HepG2 (cell line): ENCODE data around the gene AGBL1. TPM values are rescaled to one million over a fixed set of nuclear protein-coding genes. Genes with fewer than 3 reads are reported as not detected.

Experiments
- ATAC-seq: fragments of 200-7000 bp; cut with Tn5 transposase; 3 replicates; pipeline ENCODE4 v1.9.1; 2020; ENCODE audit warnings: mild to moderate bottlenecking, moderate library complexity
- BruUV-seq: library from RNA; stranded (reverse); fragments of 400-500 nt; replicated peaks from 2 replicates; lab custom pipeline; 2021; lab: Mats Ljungman, UMichigan
- CTCF ChIA-PET: fragments of 300-600 bp; formaldehyde crosslinking; extraction: SDS; loops from one replicate; lab custom pipeline; 2021; ENCODE audit warnings: low total read pairs, inconsistent platforms, low intra/inter-chr PET ratio; lab: Yijun Ruan, JAX
- POLR2A ChIA-PET: fragments of 350-600 bp; sonication (Branson Sonifier 250); formaldehyde crosslinking; loops from one replicate; lab custom pipeline; 2020; ENCODE audit warnings: antibody characterized with exemption, inconsistent platforms; lab: Yijun Ruan, JAX
- DNase-seq: peaks from one replicate; pipeline ENCODE4 v3.0.0-alpha.2; 2015; ENCODE audit warnings: low spot score
- FAIRE-seq: peaks from 3 replicates; lab custom pipeline; 2011; peaks lifted over from hg19 to GRCh38; lab: Jason Lieb, UNC
- H2AFZ ChIP-seq: one replicate; pipeline ENCODE4 v1.6.1; 2011; ENCODE audit warnings: low read length, inconsistent platforms
- H3K27ac ChIP-seq: fragments of 300-600 bp; 3 replicates; pipeline ENCODE4 v1.8.0; 2011; ENCODE audit warnings: mixed run types, mild to moderate bottlenecking, mixed read lengths, low read length, inconsistent platforms; ENCODE audit not compliant: insufficient read depth; ENCODE audit errors: extremely low read length
- H3K27me3 ChIP-seq, 2 experiments: fragments of 200-600 bp in 1 of 2; 2 replicates in 1 of 2; 3 replicates in 1 of 2; pipeline versions ENCODE4 v1.6.0 to v1.8.0; 2011; ENCODE audit warnings: low read length in 2 of 2, mild to moderate bottlenecking in 2 of 2, moderate library complexity in 2 of 2, inconsistent platforms in 1 of 2; ENCODE audit not compliant: insufficient read depth in 2 of 2, control insufficient read depth in 1 of 2
- H3K36me3 ChIP-seq, 2 experiments: fragments of 200-600 bp in 1 of 2; replicated peaks in 1 of 2; 2 replicates in 1 of 2; 3 replicates in 1 of 2; pipeline versions ENCODE4 v1.5.1 to v1.8.0; 2011; ENCODE audit warnings: low read length in 2 of 2, inconsistent platforms in 1 of 2; ENCODE audit not compliant: insufficient read depth in 2 of 2, control insufficient read depth in 1 of 2
- H3K4me1 ChIP-seq: 2 replicates; pipeline ENCODE4 v1.5.1; 2012; ENCODE audit warnings: low read length, inconsistent platforms; ENCODE audit not compliant: insufficient read depth
- H3K4me2 ChIP-seq: 2 replicates; pipeline ENCODE4 v1.6.0; 2011; ENCODE audit warnings: low read depth, low read length, inconsistent platforms
- H3K4me3 ChIP-seq, 3 experiments: fragments of 200-600 bp in 1 of 3; sonication (generic), shearing (Covaris generic) in 1 of 3; replicated peaks in 1 of 3; 2 replicates each; pipeline ENCODE4 v1.5.1; 2011 to 2016; ENCODE audit warnings: low read length in 3 of 3, inconsistent platforms in 2 of 3, low read depth in 2 of 3, mild to moderate bottlenecking in 2 of 3, control low read depth in 1 of 3, mixed read lengths in 1 of 3; ENCODE audit not compliant: insufficient read depth in 1 of 3
- H3K79me2 ChIP-seq: one replicate; pipeline ENCODE4 v1.6.1; 2011; ENCODE audit warnings: low read length, inconsistent platforms; ENCODE audit not compliant: insufficient read depth
- H3K9ac ChIP-seq: 2 replicates; pipeline ENCODE4 v1.6.0; 2011; ENCODE audit warnings: mild to moderate bottlenecking, low read depth, low read length, inconsistent platforms; ENCODE audit not compliant: insufficient read depth
- H3K9me3 ChIP-seq: 2 replicates; pipeline ENCODE4 v1.5.1; 2012; ENCODE audit warnings: mild to moderate bottlenecking, low read length
- H4K20me1 ChIP-seq: 2 replicates; pipeline ENCODE4 v1.6.0; 2011; ENCODE audit warnings: inconsistent platforms, mild to moderate bottlenecking, low read length, moderate library complexity; ENCODE audit not compliant: insufficient read depth
- HMG20A ChIP-seq: IDR thresholded peaks from 2 replicates; pipeline ENCODE4 v1.6.1; 2016; ENCODE audit warnings: borderline replicate concordance
- IRF1 ChIP-seq: sonication (generic); formaldehyde crosslinking; IDR thresholded peaks from 2 replicates; pipeline ENCODE4 v1.4.0; 2020; ENCODE audit warnings: low read depth, mild to moderate bottlenecking, missing genetic modification reagents
- JUNB ChIP-seq: sonication (generic); formaldehyde crosslinking; IDR thresholded peaks from 2 replicates; pipeline ENCODE4 v1.8.0; 2022; ENCODE audit warnings: missing genetic modification reagents, mild to moderate bottlenecking, borderline replicate concordance
- KLF9 ChIP-seq: IDR thresholded peaks from 2 replicates; pipeline ENCODE4 v1.6.1; 2016; ENCODE audit warnings: low read depth
- MAZ ChIP-seq, 2 experiments: sonication (generic) in 1 of 2; formaldehyde crosslinking in 1 of 2; IDR thresholded peaks; 2 replicates each; pipeline versions ENCODE4 v1.5.0 to v1.6.1; 2012 to 2020; ENCODE audit warnings: low read depth in 2 of 2, mild to moderate bottlenecking in 2 of 2, borderline replicate concordance in 1 of 2, improper control_type of control experiment in 1 of 2, low read length in 1 of 2, missing genetic modification reagents in 1 of 2, moderate library complexity in 1 of 2
- MTF1 ChIP-seq: sonication (generic); formaldehyde crosslinking; IDR thresholded peaks from 2 replicates; pipeline ENCODE4 v1.5.0; 2020; ENCODE audit warnings: missing genetic modification reagents
- NONO ChIP-seq, 2 experiments: fragments of 450-650 bp in 1 of 2; sonication (generic) in 1 of 2; formaldehyde crosslinking in 1 of 2; IDR thresholded peaks in 1 of 2; conservative IDR thresholded peaks in 1 of 2; 2 replicates each; pipeline versions ENCODE4 v1.6.1 to v1.8.0; 2017 to 2022; ENCODE audit warnings: mild to moderate bottlenecking in 1 of 2, missing genetic modification reagents in 1 of 2, moderate library complexity in 1 of 2
- PCBP1 ChIP-seq: fragments of 200-400 bp; formaldehyde crosslinking; IDR thresholded peaks from 2 replicates; pipeline ENCODE4 v1.6.1; 2017; ENCODE audit warnings: mild to moderate bottlenecking, low read depth, low read length, borderline replicate concordance
- PHB2 ChIP-seq: fragments of 450-650 bp; IDR thresholded peaks from 2 replicates; pipeline ENCODE4 v1.6.1; 2018; ENCODE audit not compliant: partially characterized antibody
- RFX1 ChIP-seq: fragments of 450-650 bp; IDR thresholded peaks from 2 replicates; pipeline ENCODE4 v1.6.1; 2017
- TSC22D2 ChIP-seq: sonication (generic); formaldehyde crosslinking; IDR thresholded peaks from 2 replicates; pipeline ENCODE4 v1.5.1; 2020; ENCODE audit warnings: missing genetic modification reagents, mild to moderate bottlenecking, borderline replicate concordance
- ZNF24 ChIP-seq: fragments of 450-650 bp; IDR thresholded peaks from 2 replicates; pipeline ENCODE4 v1.6.1; 2017; ENCODE audit warnings: antibody characterized with exemption, mild to moderate bottlenecking
- ZNF367 ChIP-seq: sonication (generic); formaldehyde crosslinking; IDR thresholded peaks from 2 replicates; pipeline ENCODE4 v1.4.0; 2020; ENCODE audit warnings: missing genetic modification reagents, borderline replicate concordance
- ZNF432 ChIP-seq: sonication (generic); formaldehyde crosslinking; IDR thresholded peaks from 2 replicates; pipeline ENCODE4 v1.5.0; 2020; ENCODE audit warnings: missing genetic modification reagents, mild to moderate bottlenecking, borderline replicate concordance
- ZNF44 ChIP-seq: sonication (generic); formaldehyde crosslinking; IDR thresholded peaks from 2 replicates; pipeline ENCODE4 v1.5.1; 2020; ENCODE audit warnings: mild to moderate bottlenecking, missing genetic modification reagents
- ZNF574 ChIP-seq: sonication (generic); formaldehyde crosslinking; IDR thresholded peaks from 2 replicates; pipeline ENCODE4 v1.4.0; 2020; ENCODE audit warnings: missing genetic modification reagents
- ZNF678 ChIP-seq: sonication (generic); formaldehyde crosslinking; IDR thresholded peaks from 2 replicates; pipeline ENCODE4 v1.4.0; 2020; ENCODE audit warnings: mild to moderate bottlenecking, missing genetic modification reagents
- ZNF713 ChIP-seq: sonication (generic); formaldehyde crosslinking; IDR thresholded peaks from 2 replicates; pipeline ENCODE4 v1.4.0; 2020; ENCODE audit warnings: mild to moderate bottlenecking, missing genetic modification reagents
- ZSCAN25 ChIP-seq: sonication (generic); formaldehyde crosslinking; IDR thresholded peaks from 2 replicates; pipeline ENCODE4 v1.8.0; 2022; ENCODE audit warnings: mild to moderate bottlenecking, missing genetic modification reagents
- ZSCAN9 ChIP-seq: IDR thresholded peaks from 2 replicates; pipeline ENCODE4 v1.6.1; 2016; ENCODE audit warnings: borderline replicate concordance
- WGBS: methylation state at CpG from one replicate; pipeline ENCODE4 v1.1.6; 2017; ENCODE audit warnings: low lambda C conversion rate; 5-methylcytosine and 5-hydroxymethylcytosine counted together
- in situ Hi-C: cut with HindIII; loops from 2 replicates; pipeline ENCODE4 v1.10.0; 2017; ENCODE audit warnings: low pct_unique_long_range_greater_than_20kb; ENCODE audit not compliant: extremely low pct_ligation_motif_present
- intact Hi-C: fragments of 100-400 bp; cut with micrococcal nuclease; formaldehyde crosslinking; loops from one replicate; pipeline ENCODE4 v1.10.0; 2022; ENCODE audit not compliant: unreplicated experiment
- polyA plus RNA-seq, 8 experiments: library from polyadenylated mRNA; depleted of rRNA in 3 of 8; stranded (reverse) in 7 of 8; unstranded in 1 of 8; fragments of >200 nt; fragmentation: Illumina TruSeq in 4 of 8; extraction: Trizol in 4 of 8; gene quantifications; 2 replicates each; pipeline versions ENCODE4 v1.2.1 to v1.2.3, GENCODE V29; 2011 to 2016; ENCODE audit warnings: low read depth in 4 of 8, missing spikeins in 1 of 8, mixed read lengths in 1 of 8; ENCODE audit not compliant: insufficient read depth in 1 of 8
- total RNA-seq, 5 experiments: library from RNA; depleted of rRNA; stranded (reverse); fragments of >200 nt; fragmentation: Illumina TruSeq; extraction: Trizol; gene quantifications; 2 replicates each; pipeline ENCODE4 v1.2.3, GENCODE V29; 2016; ENCODE audit warnings: low read depth in 1 of 5

AGBL1 gene
- total and polyA plus RNA-seq, 2 of the 13 experiments (the other 11 are each of a cell fraction or from before 2014, with no cell fraction given), result 0.01 TPM; not detected in 1

- TF ChIP-seq RFX1 (no peak), ZNF574 (CRISPR knock-in tag) (no peak), ZNF678 (no peak), ZNF713 (CRISPR knock-in tag) (no peak), IRF1 (no peak), NONO (IDR thresholded peaks at IDR 0.05) (no peak), NONO (CRISPR knock-in tag; conservative IDR thresholded peaks at IDR 0.05) (no peak), PCBP1 (no peak), ZNF367 (CRISPR knock-in tag) (no peak), ZSCAN9 (no peak), MTF1 (CRISPR knock-in tag) (no peak), JUNB (no peak), TSC22D2 (CRISPR knock-in tag) (no peak), ZNF24 (no peak), ZNF432 (CRISPR knock-in tag) (no peak), PHB2 (no peak), MAZ (IDR thresholded peaks at IDR 0.05; ENCODE audit: borderline replicate concordance, low read depth, low read length) (no peak), MAZ (CRISPR knock-in tag; IDR thresholded peaks at IDR 0.05; ENCODE audit: low read depth) (no peak), ZSCAN25 (CRISPR knock-in tag) (no peak), KLF9 (no peak), ZNF44 (CRISPR knock-in tag) (no peak), HMG20A (CRISPR knock-in tag) (no peak)
- TF ChIP-seq, all 625 proteins: peak for 0
- FAIRE-seq, result no peak
- CTCF ChIA-PET, result no interaction called here
- no peak overlapping the region for H3K4me2 ChIP-seq
- no peaks in the 10 kb centered on the region for H3K27me3 ChIP-seq
- no peak for ATAC-seq
- intact Hi-C loops, result no loop called here
- DNase-seq, result no peak
- H3K9me3 ChIP-seq, result peaks cover 88% of the 10 kb centered on the region
- no peak overlapping the region for H3K4me3 ChIP-seq
- H4K20me1 ChIP-seq, result no peaks in the 10 kb centered on the region
- H3K27ac ChIP-seq, result no peak overlapping the region
- H3K79me2 ChIP-seq, result no peaks in the 10 kb centered on the region
- in situ Hi-C loops, result no loop called here
- no TSS peak for BruUV-seq
- POLR2A ChIA-PET, result no interaction called here
- H2AFZ ChIP-seq, result no peak overlapping the region
- no peaks in the 10 kb centered on the region for H3K4me1 ChIP-seq
- no peaks in the 10 kb centered on the region for H3K36me3 ChIP-seq
- WGBS, result 4% methylated on average over 6 of the region's 6 CpGs
- H3K9ac ChIP-seq, result no peak overlapping the region
Measured at GRCh38 chr15:86336051-86336788, 256.5 kb downstream of the AGBL1 start.
